ENCODE results near the gene FUS.
"Not testable (repeated sequence)": the region's sequence is repeated elsewhere in the genome, so short reads cannot be mapped to it uniquely, and the experiment has no call there.

Gene FUS

DNA sequence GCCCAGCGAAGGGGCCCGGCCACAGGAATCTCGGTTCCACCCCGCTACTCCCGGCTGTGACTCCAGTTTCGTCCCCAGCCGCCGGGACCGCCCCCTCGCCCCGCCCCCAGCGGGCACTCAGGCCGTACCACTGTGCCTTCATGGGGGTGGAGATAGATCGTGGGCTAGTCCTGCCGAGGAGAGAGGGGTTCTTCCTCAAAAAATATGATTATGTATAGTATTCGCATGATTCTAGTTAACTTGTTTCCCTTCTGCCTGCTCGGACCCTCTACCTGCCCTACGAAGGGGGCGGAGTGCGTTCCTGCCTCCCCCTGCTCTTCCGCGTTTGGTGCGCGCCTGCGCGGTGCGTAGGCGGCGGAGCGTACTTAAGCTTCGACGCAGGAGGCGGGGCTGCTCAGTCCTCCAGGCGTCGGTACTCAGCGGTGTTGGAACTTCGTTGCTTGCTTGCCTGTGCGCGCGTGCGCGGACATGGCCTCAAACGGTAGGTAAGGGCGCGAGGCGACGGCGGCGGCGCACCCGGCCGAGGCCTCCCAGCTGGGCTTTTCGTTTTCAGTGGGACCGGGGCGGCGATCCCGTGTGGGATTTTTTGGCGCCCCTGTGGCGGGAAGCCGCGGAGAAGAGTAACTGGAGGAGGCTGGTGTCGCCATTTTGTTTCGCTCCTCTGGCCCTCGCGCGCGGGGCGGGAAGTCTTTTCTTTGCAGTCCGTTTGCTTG lies at the start of gene FUS:
TSS of gene FUS (plus strand) at position 393 of the 713 bp plus-strand sequence. CDS start at position 469, 76 bp downstream.
- DNase-seq: peak; percentile 53

DNA sequence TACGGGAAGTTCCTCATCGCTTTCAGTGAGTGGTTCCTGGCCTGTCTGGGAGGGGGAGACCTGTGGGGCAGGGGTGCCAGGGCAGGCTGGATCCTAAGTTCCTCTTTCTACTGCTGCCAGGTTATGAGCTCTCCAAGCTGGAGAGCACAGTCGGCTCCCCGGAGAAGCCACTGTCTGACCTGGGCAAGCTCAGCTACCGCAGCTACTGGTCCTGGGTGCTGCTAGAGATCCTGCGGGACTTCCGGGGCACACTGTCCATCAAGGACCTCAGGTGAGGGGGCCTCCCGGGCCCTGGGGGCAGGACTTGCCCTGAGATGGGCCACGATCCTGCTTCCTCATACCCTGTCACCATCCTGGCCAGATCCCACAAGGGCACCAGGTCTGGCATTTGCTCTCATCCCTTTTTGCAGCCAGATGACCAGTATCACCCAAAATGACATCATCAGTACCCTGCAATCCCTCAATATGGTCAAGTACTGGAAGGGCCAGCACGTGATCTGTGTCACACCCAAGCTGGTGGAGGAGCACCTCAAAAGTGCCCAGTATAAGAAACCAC lies 49.5 kb upstream of the FUS start:
- no peak for DNase-seq

DNA sequence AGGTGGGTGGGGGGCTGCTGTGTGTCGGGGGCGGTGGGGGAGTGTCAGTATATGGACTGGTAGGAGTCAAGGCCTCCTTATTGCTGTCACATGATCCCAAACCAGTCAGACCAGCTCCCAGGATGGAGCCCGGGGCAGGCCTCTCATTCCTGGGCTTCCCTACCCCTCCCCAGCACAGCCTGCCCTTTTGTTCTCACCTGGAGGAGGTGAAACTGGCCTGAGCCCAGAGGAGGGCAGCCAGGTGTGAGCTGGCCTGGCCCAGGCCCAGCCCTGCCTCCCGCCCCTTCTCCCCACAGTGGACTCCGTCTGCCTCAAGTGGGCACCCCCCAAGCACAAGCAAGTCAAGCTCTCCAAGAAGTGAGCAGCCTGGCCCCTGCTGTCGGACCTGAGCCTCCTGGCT lies 49.0 kb upstream of the FUS start:
- DNase-seq: no peak

DNA sequence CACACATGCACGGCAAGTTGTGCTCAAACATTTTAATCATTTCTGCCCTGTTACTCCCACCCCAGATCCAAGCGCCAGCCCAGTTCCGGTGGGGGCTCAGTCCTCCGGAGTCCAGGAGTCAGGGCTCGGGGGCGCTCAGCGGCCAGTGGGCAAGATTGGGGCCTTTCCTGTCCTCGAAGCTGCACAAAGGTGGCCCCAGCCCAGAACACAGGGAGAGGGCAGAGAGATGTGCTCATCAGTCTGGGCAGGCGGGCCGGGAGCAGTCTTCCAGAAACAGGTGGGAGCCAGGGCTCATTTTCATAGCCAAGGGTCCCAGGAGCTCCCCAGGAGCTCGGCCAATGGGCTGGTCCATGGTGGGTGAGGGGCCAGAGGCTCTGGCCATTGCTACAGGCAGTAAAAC lies 48.5 kb upstream of the FUS start:
- DNase-seq: no peak

DNA sequence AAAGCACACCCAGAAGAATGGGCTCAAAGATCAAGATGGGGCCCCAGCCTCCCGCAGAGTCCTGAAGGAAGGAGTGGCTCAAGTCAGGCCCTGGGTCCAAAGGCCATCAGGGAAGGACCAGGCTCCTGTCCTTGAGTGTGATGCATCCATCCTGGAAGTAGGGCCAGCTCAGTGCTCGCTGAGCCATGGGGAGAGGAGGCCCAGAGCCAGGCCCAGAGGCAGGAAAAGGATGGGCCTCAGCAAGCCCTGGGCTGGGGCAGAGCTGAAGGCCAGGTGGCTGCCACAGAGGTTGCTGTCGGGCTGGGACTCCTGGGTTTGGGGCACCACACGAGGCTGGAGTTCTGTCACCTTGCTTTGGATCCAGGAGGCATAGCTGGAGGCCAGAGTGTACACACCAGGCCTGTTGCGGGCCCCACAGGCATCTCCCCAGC lies 48.1 kb upstream of the FUS start:
- DNase-seq: no peak

DNA sequence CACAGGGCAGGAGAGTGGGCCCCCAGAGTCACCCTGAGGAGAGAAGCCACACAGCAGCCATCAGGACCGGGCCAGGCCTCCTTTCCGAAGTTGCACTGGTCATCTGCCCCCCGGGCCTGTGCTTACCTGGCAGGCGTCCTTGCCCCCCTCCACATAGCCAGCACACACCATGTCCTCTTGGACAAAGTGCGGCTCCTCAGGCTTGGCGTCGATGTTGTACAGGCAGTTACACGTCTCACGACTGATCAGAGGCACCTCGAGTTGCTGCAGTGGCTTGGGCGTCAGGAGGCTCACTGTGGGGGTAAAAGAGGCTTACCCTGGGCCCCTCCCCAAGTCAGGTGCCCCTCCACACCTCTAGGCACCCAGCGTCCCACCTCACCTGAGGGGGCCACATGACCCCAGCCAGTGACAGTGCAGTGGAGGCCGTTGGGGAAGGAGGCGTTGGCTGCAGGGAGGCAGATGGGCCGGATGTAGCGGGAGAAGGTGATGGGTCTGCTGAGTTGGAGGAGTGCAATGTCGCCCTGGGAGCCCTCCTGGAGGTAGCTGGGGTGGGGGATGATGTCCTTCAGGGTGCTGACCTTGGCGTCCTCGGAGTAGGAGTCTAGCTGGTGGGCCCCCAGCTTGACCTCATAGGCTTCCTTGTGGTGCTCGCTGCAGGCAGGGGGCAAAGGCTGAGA lies 47.5 kb upstream of the FUS start:
- DNase-seq: no peak

DNA sequence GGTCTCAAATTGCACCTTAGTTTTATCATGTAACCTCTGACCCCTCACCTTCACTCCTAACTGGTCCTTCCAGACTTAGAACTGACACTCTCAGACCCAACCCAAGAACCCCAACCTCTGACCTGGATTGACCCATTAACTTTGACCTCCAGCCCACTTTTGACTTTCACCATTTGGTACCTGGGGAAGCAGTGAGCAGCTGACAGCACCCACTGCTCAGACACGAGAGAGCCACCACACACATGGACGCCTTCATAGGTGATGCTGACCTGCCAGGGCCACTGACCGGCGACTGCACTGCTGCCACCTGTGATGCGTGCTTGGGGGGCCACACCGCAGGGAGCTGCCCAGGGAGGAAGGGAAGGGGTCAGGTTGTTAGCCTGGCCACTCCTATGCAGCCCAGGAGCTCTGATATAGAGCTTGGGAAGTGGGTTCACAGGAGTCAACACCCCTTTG lies 46.9 kb upstream of the FUS start:
- DNase-seq: no peak

DNA sequence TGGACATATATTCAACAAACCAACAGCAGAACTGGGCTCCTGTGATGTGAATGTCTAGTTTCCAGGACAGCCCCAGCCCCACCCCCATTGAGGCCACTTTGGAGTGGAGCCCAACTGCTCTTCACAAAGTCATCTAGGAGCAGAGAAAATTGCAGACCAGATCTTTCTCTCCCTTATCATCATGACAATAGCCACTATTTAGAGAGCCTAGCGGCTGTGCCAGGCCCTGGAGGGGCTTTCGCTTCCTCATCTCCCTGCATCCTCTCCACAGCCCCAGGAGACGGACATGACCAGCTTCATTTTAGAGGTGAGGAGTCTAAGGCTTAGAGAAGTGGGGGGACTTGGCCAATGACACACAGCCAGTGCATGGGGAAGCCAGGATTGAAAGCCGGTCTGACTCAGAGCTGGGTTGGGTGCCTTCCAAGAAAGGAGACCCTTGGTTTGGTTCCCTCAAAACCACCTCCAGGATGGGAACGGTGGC lies 45.8 kb upstream of the FUS start:
- DNase-seq: no peak

DNA sequence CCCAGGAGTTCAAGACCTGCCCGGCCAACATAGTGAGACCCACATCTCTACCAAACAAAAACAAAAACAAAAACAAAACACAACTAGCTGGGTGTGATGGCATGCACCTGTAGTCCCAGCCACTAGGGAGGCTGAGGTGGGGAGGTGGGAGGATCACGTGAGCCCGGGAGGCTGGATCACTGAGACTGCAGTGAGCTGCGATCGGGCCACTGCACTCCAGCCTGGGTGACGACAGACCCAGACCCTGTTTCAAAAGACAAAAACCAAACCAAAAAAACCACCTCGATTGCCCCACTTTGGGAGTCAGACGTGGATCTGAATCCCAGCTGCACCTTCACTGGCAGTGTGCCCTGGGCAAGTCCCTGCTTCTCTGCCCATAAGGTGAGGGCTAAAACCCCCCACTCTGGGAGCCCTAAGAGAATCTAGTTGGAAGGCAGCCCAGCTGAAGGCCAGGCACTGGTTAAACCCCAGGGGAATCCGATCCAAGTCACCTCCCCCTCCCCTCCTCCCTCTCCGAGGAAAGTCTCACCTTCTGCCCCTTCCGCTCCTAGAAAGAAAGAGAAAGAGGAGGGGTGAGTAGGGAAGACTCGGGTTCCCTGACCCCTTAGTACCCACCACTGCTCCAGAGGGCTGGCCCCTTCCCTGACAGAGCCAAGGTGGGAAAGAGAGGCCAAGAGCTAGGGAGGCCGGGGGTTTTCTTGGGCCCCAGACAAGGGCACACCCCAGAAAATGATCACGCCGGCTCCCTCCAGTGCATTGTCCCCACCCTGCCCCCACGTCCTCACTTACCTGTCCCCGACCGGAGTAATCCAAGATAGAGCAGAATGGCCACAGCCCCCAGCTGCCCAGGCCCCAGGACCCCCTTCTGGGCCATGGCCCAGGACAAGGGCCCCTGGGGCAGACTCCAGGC lies 45.1 kb upstream of the FUS start:
- DNase-seq: peak; percentile 6

DNA sequence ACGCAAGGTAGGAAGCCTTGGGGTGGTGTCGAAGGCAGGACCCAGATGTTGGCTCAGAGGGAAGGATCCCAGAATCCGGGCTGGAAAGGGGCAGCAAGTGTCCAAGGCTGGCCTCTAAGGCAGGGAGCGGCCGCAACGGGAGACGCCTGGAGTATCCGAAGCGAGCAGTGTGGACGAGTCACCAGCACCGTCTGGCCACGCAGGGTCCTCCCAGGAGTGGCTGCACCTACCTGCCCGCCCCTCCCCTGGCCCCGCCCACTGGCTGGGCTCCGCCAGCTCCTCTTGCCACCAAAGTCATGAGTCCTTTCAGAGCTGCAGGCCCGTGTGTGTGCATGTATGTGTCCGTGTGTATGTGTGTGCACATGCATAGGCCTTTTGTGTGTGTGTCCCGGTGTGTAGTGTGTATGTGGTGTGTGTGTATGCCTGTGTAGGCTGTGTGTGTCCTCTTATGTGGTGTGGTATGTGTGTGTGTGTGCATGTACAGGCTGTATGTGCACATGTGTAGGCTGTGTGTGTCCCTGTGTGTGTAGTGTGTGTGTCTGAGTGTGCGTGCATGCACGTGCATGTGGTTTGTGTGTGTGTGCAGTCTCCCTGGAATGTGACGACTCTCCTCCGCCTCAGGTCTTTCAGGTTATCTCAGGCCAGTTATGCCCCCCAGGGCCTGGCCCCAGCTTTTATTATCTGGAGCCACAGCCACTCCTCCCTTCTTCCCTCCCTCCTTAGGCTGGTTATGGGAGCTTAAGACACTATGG lies 44.2 kb upstream of the FUS start, which contains the start of gene PRSS8:
TSS of gene PRSS8 (minus strand) at position 193 of the 752 bp plus-strand sequence. CDS start 229 bp downstream, outside the sequence.
- DNase-seq: no peak

DNA sequence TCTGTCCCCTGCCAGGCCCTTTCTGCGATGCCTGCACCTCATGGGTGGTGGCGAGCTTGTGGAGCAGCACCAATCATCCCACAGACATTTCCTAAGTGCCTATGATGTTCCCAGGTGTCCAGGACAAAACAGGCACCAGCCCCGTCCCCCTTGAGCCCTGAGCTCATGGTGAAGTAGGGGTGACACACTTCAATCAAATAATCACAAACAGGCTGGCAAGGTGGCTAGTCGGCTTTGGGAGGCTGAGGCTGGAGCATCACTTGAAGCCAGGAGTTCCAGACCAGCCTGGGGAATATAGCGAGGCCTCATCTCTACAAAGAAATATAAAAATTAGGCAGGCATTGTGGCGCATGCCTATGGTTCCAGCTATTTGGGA lies 43.7 kb upstream of the FUS start:
- DNase-seq: no peak

DNA sequence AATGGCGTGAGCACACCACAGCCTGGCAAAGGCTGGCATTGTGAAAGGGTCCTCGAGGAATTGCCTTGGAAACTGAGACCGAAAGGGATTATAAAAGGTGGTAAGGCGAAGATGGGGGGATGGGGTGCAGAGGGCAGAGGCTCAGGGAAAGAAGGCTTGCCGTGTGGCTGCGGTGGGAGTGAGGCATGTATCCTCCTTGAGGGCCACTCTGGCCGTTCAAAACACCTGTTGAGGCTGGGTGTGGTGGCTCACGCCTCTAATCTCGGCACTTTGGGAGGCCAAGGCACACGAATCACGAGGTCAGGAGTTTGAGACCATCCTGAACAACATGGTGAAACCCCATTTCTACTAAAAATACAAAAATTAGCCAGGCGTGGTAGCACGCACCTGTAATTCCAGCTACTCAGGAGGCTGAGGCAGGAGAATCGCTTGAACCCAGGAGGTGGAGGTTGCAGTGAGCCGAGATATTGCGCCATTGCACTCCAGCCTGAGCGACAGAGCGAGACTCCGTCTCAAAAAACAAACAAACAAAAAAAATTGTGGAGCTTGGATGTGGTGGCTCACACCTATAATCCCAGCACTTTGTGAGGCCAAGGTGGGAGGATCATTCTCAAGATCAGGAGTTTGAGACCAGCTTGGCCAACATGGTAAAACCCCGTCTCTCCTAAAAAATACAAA lies 43.0 kb upstream of the FUS start:
- not testable (repeated sequence) for DNase-seq

DNA sequence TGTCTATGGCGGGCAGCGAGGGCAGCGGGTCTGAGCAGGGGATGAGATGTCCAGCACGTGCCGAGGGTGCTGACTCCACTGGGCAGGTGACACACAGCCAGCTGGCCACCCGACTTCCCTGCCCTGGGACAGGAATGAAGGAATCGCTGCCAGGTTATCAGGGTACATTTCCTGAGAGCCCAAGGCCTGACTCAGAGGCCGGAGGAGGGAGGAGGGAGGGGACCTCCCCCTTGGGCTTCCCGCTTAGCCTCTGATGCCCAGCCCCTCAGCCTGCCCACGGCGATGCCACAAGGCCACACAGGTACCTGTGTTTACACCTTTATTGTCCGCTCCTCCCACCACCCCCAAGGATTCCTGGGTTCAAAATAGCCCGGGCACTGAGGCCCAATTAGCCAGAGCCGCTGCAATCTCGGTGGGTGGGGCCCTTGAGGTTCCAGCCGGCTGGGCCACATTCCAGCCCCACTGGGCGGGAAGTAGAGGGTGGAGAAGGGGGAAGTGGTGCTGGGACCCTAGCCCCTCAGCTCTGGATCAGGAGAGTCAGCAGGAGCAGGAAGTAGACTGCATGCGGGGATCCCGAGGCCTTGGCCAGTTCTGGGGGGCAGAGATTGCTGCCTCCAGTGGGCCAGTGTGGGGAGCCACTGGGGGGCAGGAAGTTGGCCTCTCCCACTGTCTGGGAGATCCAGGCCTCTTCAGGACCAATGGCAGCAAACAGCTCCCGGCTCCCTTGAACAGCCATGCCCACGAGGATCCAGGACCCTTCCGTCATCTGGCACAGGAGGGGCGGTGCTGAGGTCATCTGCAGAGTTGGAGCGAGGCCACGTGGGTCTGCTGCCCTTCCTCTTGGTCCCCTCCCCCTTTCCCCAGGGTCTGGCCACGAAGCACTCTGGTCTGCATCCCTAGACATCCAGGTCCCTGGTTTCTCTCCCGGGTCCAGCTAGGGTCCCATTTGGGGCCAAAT lies 41.0 kb upstream of the FUS start:
- DNase-seq: no peak

DNA sequence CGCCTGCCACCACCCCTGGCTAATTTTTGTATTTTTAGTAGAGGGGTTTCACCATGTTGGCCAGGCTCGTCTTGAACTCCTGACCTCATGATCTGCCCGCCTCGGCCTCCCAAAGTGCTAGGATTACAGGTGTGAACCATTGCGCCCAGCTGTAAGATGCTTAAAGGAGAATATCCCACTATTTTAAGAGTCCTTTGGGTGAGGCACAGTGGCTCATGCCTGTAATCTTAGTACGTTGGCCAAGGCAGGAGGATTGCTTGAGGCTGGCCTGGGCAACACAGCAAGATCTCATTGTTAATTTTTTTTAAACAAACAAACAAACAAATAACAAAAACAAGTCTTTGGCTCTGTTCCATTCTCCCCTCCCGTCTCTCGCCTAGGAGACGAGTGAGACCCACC lies 38.9 kb upstream of the FUS start:
- not testable (repeated sequence) for DNase-seq

DNA sequence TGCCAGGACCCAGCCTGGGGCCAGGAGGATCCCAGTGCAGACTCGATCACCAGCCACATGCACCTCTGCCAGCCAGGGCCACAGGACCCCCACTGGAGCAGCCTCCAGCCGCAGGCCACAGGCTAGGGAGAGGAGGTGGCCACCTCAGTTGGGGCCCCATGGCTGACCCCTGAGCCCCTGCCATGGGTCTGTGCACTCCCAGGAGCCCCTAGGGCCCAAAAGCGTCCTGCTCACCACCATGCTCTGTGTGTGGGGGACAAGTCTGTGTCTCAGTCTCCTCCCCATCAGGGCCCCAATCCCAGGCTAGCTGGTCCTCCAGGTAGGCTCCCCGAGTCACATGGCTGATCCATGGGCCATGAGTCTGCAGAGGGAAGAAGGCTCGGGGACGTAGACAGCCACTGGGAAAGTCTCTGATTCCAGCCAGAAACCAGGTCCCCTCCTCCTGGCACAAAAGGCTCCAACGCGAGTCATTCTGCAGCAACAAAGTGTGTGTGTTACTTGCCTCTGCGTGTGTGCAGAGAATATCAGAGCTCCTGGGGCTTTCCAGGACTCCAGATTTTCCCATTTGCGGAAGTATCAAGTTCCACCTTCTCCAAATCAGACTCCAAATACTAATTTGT lies 38.3 kb upstream of the FUS start:
- DNase-seq: no peak

DNA sequence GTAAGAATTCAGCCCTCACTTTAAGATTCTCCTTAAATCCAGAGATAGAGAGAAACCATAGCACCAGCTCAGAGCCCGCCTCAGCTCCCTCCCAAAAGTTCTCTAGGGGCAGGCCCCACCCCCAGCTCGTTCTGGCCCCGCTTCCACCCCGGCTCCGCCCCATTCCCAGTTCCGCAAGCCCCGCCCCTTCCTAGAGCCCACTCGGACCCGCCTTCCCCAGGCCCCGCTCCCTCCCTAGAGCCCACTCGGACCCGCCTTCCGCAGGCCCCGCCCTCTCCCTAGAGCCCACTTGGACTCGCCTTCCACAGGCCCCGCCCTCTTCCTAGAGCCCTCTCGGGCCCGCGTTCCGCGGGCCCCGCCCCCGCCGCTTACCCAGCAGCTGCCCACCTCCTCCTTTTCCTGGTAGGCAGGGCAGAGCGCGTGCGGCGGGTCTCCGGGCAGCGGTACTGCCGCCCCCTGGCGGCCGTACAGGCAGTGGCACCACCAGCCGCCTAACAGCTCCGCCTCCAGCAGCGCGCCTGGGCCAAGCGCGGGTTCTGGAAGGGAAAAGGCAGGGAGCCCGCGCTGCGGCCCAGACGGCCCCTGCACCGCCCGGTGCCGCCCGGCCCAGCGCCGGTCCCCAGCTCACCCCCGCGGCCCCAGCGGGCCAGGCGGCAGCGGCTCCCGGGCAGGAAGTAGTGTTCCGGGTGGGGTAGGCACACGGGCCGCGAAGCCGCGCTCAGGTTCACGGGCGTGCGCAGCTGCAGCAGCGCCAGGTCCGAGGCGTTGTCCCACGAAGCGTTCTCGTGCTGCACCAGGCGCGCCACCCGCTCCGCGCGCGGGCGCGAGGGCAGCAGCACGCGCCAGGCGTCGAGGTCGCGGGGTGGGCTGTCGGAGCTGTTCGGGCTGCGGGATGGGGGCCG lies 37.6 kb upstream of the FUS start:
- peak; percentile 93 for DNase-seq

DNA sequence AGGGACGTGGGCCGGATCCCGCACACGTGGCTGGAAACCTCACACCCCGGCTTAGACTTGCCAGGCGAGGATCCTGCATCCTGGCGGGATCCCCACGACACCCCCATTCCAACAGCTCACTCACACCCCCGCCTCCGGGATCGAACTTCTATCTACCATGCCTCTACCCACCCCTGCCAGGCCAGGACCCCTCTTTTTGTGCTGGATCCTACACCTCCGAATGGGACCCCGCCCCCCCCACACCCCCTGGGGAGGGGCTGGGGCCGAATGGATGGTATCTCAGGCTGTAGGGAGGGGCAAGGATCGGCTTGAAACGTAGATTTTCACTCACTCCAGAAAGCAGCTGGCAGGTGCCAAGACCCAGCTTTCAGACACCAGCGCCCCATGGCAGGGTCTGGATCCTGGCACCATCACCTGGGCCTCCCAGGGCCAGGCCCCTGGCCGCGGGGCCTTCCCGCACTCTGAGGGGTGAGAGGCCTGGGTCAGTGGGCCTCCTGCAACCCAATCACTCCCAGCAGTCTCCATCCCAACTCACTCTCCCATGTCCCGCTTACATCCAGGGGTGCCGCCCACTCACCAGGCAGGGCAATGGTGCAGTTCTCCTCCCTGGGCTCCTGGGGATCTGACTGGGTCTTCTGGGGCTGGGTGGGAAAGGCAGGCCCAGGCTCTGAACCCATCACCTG lies 36.8 kb upstream of the FUS start:
- DNase-seq: no peak

DNA sequence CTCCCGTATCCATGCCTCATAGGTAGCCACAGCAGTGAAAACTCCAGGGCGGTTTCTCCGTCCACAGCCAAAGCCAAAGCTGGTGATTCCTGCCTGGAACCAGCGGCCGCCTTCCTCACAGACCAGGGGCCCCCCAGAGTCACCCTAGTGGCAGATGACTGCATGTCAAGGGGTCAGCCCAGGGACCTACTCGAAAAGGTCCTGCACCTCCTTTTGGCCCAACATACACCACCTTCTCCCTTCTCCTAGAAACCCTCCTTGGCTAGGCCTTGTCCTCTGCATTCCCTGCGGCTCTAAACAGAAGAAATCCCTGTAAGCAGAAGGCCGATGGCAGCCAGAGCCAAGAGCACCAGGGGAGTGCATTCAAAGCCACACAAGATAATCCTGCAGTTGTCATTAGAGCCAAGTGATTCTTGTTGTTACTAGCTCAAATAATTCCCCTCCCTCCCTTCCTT lies 36.2 kb upstream of the FUS start:
- DNase-seq: no peak
